GM10847 (cell line): ENCODE measurements around the gene PTF1A.

Experiments used
- POLR2A ChIP-seq: IDR thresholded peaks from 2 replicates; pipeline ENCODE4 v1.6.1; 2011; ENCODE audit not compliant: insufficient read length; ENCODE audit errors: extremely low read depth

Gene PTF1A

DNA sequence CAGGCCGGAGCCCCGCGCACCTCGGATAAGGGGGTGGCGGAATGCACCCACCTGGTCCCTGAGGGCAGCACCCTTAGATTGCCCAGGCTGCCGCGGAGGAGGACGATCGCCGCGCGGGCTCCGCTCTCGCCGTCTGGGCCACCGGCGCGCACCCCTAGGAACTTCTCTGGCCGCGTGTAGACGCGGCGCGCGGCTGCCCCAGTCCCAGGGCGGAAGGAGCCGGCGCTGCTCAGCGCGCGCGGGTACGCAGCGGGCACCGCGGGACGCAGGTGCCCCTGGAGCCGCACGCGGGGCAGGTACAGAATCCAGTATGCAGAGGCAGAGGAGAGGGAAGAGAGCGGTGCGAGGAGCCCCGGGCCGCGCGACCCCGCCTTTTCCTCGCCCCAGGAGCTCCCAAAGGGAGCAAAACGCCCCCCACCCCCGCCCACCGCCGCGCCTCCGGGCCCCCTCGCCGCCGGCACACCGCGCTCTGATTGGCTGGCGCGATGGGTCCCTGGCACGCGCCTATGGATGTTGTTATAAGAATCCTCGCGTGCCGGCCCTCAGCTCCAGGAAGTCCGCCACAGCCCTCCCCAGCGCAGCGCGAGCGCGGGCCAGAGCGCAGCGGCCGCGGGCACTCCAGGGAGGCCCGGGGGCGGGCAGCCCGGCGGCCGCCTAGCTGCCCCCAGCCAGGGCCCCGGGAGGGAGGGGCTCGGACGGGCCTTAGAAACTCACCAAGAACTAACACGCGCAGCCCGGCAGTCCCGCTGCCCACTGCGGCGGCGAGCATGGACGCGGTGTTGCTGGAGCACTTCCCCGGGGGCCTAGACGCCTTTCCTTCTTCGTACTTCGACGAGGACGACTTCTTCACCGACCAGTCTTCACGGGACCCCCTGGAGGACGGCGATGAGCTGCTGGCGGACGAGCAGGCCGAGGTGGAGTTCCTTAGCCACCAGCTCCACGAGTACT lies at the start of gene PTF1A:
Gene PTF1A (plus strand): TSS at position 549 of the 948 bp plus-strand sequence. CDS start 219 bp downstream, at position 768.
- no peak for TF ChIP-seq POLR2A

GRCh38 chr10:23146258-23146657 lies 45.9 kb upstream of the PTF1A start:
- no peak for TF ChIP-seq POLR2A

DNA sequence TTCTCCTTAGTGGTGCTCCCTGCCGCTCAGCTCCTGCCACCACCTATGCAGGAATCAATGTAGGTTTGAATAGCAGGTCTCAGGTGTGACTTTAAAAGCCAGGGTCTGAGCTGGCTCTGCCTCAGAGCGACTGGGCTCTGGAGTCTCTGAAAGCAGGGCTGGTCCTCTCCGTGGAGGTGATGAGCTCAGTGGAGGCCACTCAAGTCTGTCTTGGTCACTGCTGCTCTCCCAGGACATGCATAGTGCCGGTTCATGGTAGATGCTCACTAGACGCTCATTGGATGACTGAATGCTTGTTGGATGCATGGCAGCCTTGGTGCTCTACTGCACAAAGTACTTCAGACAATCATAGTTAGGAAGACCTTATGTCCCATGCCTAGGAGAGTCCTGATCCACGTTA lies 45.1 kb upstream of the PTF1A start:
- TF ChIP-seq POLR2A = no peak

GRCh38 chr10:23148214-23148613 lies 43.9 kb upstream of the PTF1A start:
- TF ChIP-seq POLR2A = no peak

DNA sequence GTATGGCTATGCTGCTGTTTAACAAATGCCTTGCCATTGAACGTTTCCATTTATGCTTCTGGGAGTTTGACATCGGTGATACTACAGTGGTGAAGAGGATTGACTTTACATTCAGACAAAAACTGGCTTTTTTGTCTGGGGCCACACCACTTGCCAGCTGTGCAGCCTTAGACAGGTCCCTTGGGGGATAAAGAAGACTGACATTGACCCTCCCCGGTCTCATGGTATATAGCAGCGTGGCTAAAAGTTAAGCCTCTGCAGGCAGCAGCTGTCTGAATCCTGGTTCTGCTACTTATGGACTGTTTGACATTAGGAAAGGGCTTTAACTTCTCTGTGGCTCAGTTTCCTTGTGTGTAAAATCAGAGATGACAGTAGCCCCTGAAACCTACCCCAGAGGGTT lies 42.0 kb upstream of the PTF1A start:
- TF ChIP-seq POLR2A = no peak

GRCh38 chr10:23150610-23151009 lies 41.5 kb upstream of the PTF1A start:
- TF ChIP-seq POLR2A = no peak

DNA sequence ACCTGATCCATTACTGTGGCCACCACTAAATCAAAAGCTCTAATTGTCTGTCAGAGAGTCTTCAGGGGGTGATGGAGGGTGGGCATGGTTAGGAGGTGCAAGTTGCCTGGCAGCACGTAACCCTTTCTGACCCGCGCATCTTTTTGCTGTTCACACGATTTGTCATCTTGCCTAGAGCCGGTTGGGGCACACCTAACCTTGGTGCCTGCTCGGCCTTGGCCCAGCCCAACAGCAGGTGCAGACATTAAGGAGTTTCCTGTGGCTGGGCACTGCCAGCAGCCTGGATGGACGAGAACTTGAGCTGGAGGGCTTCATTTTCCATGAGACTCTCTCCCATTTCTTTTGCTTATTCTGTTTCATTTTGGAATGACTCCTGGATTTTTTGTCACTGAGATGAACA lies 41.0 kb upstream of the PTF1A start:
- TF ChIP-seq POLR2A = no peak

GRCh38 chr10:23155169-23155568 lies 36.9 kb upstream of the PTF1A start:
- TF ChIP-seq POLR2A = no peak

DNA sequence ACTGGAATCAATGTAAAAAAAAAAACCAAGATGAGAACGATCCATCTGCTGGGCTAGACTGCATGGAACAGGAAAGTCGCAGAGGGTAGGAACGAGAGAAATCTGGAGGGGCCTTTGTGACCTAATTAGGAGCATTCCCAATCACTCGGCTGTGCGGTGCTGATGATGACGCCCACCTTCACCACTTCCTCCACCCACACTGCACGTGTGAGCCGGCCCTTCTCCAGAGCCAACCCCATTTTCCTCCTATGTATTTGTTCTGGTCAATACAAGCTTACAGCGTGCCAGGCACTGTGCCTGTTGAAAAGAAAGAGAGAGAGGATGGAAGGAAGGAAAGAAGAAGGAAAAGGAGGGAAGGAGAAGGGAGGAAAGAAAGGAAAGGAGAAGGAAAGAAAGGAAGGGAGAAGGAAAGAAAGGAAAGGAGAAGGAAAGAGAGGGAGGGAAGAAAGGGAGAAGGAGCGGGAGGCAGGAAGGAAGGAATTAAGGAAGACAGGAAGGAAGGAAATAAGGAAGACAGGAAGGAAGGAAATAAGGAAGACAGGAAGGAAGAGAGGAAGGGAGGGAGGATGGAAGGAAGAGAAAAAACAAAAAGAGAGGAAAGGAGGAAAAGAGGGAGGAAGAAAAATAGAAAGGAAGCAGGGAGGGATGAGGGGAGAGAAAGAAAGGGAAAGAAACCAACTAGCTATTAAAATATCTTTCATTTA lies 35.5 kb upstream of the PTF1A start:
- no peak for TF ChIP-seq POLR2A

- TF ChIP-seq POLR2A = no peak
These were observed 34.9 kb upstream of the PTF1A start for GRCh38 chr10:23157239-23157681.

DNA sequence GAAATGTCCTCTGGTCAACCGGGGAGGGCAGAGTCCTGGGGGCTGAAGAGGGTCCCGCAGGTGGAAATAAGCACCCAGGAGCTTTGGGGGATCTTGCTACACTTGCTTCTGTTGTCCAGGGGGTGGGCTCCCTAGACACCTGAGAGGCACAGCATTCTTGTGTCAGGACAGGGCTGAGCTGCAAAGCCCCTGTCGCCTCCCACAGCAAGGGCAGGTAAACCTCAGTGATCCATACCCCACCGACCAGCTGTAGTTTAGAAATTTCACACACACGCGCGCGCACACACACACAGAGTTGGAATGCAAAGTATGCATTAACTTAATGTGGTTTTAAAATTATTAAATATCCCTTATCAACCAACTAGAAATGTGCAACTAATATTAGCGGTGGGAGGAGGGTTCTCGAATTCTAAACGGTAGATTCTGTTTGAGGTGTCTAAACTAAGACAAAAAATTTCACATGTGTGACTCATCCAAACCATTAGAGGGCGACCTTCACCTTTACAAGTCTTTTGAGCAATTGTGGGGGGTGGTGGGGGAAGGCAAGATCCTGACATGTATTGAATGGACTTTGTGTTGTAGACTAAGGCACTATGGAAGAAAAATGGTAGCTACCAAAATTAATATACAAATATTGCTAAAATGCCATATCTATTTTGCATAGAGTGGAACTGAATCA lies 34.3 kb upstream of the PTF1A start:
- no peak for TF ChIP-seq POLR2A

DNA sequence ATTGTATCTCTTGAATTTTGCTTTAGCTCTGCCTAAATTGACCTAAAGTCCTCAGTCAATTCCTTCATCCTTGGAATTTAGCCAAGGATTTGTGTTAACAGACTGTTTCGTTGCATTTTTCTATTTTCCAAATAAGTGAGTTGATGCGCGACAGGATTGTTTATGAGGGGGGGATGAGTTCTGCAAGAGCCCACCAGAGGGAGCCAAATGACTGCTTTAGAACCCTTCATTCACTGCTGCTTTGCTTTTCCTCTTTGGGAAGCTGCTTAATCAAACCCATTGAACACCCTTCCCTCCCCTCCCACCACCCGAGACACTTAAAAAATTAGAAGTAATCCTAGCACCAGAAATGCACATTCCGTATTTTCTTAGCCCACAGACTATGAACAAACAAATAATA lies 33.7 kb upstream of the PTF1A start:
- no peak for TF ChIP-seq POLR2A

- TF ChIP-seq POLR2A = no peak
These were observed 20.8 kb upstream of the PTF1A start for GRCh38 chr10:23171232-23171876.

GRCh38 chr10:23172429-23173213 lies 19.5 kb upstream of the PTF1A start:
- TF ChIP-seq POLR2A = no peak

- TF ChIP-seq POLR2A = no peak
These were observed 18.7 kb upstream of the PTF1A start for GRCh38 chr10:23173214-23174073.
